ENCODE results near the gene TBC1D22A.

TBC1D22A gene

DNA sequence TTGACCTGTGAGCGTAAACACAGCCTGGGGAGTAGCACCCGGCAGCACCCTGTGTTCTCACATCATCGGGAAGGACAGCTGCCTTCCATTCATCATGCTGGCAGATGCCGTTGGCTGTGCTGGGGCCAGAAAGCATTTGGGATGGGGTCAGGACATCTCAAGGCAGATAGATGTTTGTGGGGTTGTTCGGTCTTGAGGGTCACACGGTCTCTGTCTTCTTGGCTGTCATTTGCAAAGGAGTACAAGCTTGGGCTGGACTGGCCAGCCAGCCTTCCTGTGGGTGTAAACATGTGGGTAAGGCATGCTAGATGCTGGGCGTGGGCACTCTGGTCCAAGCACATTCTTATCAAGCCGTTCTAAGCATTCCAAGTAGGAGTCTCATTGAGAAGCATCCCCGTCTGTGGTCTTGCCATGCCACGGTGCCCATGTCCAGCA lies 81.4 kb downstream of the TBC1D22A start:
- no peak for DNase-seq

DNA sequence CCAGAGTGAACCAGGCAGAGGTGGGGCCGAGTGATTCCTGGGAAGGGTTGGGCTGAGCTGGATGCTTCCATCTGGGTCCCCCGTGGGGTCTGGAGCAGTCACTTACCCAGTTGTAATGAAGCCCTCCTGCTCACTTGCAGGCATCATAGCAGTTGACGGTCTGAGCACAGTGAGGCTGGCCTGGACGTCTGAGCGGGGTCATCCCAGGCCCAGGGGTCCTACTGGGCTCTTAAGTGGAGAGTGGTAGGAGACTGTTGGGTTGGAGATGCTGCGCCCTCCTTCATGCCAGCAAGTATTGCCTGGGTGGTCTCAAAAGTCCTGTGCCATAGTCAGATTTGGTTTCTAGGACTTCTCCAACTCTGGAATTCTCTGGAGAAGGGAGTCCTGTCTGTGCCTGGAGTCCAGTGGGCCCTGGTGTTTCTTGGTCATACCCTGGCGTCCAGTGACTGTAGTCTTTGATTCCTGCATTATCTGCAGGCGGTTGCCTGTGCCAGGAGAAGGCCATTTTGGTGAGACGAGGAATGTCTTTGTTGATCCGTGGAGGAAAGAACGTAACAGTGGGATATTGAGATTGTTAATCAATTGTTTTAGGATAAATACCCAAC lies 82.3 kb downstream of the TBC1D22A start:
- DNase-seq = no peak

DNA sequence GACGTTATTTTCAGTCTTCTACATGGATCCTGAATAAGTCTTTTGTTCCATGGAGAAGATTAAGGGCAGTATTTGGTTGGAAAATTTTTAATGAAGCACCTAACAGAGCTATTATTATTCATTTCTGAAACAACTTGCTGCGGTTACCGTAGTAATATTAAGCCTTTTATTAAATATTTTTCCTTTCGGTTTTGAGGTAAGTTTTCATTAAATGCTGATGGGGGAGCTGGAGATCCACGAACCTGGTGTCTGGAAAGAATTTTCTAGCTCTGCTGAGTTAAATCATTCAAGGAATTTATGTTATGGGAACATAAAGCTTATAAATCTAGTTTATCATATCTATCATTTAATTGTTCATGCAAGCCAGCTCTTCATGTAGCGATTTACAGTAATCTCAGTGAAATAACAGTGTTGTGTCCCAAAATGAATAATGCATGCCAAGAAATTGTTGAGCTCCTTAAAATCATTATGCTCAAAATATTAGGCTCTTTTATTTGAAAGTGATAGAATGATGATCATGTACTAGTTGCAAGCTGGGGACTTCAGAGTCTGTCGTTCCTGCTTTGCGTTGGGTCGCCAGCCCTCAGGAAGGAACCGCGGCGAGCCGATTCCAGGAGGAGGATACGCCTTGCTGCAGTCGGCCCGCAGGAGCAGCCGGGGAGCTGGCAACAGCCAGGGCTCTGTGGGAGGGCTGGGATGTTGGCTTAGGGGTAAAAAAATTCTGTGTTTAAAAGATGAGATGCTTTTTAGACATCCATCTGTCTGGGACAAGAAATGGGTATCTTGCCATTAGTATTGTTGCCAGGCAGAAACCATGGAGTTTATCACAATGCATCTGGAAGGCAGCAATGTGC lies 83.1 kb downstream of the TBC1D22A start:
- no peak for DNase-seq

DNA sequence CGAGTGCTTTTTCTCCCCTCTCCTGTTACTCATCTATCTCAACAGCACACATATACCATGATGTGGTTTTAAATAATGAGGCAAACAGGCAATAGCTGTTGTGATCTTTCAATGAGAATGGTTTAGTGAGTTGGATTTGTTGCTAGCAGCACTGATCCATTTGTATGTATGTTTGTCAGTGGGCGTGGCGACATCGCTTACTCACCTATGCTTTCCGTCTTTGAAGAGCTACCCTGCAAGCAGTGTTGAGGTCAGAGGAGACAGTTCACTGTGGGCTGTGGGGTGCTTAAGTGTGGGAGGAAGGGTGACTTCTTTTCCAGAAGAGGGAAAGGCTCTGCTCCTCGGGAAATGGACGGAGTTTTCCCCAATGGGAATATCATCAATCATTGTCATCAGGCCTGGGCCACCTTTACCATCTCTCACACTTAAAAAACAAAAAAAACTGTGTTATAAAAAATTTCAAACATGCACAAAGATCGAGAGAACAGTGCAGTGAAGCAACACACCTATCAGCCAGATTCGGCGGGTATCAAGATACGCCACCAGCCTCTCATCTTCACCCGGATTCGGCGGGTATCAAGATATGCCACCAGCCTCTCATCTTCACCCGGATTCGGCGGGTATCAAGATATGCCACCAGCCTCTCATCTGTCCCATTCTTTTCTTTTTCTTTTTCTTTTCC lies 83.8 kb downstream of the TBC1D22A start:
- no peak for DNase-seq

DNA sequence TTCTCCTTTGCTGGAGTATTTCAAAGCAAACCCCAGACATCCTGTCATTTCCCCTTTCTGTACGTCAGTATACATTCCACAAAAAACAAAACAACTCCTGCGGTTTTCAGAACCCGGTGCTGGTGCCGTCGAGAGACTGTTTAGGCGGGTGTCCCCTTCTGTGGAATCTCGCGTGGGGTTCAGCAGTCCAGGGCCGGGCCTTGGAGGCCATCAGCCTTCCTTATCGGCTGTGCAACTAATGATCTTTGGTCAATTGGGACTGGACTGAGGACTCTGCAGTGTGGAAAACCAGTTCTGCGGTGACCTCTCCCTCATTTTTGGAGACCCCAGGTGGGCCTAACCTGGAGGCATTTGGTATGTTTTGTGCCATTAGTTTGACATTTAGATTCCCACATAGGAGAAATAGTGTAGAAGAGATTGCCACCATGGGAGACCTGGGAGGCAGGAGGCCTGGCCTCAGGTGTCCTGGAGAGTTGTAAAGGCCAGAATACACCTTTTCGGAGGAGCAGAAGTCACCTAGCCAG lies 84.4 kb downstream of the TBC1D22A start:
- no peak for DNase-seq

DNA sequence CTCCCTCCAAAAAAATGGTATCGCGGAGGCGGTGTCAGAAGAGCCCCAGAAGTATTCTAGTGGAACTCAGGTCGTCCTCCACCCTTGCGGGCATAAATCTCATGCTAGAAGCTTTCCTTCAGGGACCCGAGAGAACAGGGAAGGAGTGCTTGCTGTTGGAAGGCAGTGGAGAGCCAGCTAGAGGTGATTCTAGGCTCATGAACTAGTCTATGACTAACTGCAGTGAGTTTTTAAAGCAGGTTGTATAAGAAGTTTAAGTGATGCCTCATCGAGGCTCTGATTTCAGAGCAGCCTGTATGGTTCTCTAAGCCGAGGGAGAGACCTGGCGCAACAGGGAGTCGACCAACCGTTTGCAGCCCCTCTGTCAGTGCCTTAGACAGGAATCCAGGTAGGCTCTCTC lies 85.7 kb downstream of the TBC1D22A start:
- DNase-seq = no peak

DNA sequence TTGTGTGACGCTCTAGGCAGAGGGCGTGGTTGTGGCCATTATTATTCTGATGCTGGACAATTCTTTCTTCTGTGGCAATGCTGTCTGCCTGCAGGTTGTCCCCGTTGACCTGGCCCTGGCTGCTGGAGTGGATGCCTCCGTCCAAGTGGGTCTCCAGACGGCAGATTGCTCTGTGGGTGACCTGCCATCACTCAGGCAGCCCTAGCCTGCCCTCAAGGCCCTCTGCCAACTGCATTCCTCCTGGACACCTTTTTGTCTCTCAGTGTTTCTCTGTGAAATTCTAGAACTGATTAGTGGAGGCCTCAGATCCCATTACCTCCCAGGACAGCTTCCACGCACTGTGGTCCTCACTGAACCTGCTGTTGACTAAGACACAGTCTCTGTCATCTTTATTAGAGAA lies 86.7 kb downstream of the TBC1D22A start:
- no peak for DNase-seq

DNA sequence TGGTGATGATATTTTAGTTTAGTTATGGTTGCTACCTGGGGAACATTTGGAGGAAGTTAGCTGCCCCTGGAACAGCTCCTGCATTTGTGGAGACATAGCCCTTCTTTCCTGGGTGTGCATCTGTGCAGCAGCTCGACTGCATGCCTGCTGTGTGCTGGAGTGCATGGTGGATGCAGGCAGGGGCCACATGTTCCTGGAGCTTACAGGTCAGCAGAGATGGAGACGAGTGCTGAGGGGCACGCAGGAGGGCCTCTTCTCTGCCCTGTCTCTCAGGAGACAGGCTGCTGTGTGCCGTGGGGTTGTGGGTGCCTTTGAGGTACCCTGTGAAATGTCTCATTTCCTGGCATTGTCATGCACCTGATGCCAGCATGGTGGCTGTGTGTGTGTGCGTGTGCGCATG lies 87.5 kb downstream of the TBC1D22A start:
- DNase-seq = no peak

DNA sequence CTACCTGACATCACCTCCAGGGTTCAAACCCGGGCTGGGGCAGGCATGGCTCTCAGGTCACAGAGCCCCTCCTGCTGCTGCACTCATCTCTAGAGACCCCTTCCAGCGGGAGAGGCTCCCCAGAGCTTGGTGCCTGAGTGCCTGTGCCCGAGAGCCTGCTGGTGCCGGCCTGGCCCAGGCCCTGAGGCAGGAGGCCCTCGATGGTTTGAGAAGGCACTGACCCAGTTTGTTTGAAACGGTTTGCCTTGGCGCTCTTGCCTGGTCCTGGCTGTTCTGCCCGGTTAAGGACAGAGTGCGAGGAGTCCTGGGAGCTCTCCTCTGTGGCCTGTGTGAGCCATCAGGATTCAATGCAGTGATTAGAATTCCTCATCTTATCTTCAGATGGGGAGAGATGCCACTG lies 88.9 kb downstream of the TBC1D22A start:
- DNase-seq = no peak

DNA sequence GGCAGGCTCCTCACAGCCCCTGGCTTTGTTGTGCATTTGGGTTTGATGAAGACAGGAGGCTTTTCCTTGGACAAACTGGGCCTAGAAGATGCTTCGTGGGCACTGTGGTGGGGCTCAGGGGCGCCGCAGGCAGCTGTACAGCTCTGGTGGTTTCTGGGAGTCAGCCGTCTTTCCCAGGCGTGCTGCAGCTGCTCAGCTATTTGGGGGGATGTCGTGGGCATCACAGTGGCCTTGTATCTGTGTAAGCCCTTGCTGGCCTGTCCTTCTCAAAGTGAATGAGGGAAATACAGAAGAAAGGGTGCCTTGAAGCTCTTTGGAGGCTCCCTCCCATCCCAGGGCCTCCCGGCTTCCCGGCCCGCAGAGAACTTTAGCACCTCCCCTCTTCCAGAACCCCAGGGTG lies 89.5 kb downstream of the TBC1D22A start:
- DNase-seq = no peak

DNA sequence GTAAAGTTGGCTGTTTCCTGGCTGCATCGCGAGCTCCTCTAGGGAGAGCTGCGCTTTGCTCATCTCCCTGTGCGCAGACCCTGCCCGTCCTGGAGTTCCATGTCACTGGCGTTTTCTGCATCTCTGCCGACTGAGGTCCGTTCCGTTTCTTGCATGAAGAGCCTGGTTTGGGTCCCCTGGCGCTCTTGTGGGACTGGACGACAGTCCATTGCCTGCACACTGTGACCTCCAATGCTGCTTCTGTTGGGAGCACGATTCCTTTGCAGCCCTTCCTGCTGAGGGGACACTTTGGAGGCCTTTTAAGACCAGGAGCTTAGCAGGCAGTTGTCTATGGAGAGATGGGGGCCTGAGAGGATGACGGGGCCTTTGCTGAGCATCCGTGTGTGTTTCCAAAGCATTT lies 90.3 kb downstream of the TBC1D22A start:
- DNase-seq = no peak

DNA sequence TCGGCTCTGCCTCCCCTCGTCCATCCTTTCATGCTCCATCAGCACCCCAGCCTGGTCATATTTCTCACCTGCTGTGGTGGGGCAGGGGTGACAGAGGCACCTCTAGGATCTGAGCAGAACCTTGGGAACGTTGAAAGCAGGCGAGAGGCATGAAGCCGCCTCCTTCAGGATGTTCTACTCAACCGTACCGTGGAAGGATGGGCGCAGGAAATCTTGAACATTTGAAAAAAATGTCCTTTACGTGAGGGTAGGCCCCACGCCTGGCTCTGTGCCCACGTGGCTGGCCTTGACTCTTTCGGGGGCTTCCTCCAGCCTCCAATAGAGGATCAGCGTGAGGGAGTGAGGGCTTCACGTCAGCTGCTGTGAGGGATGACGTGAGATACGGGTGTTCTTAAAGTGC lies 90.7 kb downstream of the TBC1D22A start:
- DNase-seq = no peak

DNA sequence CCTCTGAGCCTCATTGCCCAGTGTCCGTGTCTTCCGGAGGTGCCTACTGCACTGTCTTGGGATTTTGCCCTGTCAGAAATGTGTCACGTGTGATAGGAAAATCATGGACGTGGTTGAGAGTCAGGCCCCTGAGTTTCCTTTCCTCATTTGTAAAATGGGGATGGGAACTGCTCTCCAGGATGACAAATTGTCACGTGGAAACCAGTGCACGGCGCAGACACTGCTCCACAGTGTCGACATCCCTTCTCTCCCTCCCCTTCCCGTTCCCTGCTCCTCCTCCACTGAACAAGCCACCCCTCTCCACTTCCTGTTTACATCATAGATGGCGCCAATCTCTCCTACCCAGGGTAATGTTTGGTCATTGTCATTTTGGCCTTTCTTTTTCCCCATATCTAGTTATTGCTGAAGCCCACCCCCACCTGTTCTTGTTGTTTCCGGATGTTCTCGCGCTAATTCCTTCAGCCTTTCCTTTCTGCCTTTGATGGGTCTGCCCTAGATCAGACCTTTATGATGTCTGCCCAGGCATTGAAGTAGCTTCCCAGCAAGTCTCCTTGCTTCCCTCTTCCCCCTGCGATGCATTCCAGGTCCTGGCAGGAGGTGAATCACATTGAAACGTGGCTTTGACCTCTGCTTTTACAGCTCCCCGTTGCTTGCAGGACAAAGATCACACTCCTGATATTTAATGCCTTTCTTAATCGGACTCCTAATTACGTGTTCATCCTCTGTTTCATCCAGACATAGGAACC lies 91.8 kb downstream of the TBC1D22A start:
- DNase-seq = no peak

DNA sequence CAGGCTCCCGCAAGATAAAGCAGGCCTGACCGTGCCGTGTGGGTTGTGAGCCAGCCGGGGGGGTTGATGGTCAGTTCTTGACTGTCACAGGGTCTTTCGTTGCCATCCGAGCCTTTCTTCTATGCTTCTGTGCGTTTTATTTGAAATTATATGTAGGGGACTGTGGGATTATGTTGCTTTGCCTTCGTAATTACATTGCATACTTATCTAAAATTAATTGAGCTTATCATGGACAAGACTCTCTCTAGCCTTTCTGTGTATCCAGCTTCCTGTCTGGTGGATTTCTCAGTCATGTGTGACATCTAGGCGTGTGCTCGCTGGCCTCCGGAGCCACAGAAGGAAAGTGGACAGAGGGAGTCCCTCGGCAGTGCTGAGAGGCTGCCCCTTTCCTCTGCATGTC lies 93.2 kb downstream of the TBC1D22A start:
- DNase-seq = no peak

DNA sequence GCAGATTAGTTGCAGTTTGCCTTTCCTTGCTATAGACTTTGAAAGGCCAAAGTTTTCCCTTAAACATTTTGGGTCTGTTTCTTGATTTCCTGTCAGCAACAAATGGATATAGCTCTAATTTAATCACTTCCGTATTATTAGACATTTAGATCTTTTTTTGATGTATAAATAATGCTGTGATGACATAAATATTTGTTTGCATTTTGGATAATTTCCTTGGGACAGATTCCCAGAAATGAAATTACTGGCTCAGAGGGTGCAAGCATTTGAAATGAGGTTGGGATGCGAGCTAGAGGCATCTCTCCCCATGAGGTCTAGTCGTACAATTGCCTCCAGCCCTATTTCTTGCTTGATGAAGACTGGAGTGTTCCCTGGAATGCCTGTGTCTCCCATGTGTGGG lies 94.2 kb downstream of the TBC1D22A start:
- DNase-seq = no peak

DNA sequence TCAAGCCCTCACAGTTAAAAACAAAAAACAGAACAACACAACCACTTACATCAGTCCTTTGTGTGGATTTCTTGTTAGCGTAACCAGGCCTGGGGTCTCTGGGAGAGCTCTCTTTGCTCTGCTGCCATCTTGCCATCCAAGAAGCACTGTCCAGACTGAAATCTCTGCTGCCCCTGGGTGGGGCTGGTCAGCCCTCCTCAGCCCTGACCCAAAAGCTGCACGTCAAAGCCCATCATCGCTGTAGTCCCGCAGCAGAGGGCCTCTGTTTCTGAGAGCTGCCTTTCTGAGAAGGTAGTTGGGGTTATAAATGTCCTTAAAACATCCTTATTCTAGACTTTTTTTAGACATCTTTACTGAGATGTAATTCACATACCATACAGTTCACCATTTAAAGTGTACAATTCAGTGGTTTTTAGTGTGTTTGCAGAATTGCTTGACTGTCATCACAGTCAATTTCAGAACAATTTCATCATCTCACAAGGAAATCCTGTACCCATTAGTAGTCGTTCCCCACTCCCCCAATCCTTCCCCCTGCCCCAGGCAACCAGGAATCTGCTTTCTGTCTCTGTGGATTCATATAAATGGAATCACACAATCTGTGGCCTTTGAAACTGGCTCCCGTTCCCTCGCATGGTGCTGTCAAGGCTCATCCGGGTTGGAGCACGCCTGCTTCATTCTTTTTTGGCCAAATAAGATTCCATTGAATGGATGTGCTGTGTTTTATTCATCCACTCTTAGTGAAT lies 94.9 kb downstream of the TBC1D22A start:
- DNase-seq = no peak

DNA sequence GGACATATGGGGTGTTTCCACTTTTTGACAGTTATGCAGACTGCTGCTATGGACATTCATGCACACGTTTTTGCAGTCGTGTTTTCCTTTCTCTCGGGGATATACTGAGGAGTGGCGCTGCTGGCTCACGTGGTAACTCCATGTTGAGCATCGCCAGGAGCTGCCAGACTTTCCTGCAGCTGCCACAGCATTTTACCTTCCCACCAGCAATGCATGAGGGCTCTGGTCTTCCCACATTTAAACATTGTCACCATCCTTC lies 95.4 kb downstream of the TBC1D22A start:
- DNase-seq = no peak

DNA sequence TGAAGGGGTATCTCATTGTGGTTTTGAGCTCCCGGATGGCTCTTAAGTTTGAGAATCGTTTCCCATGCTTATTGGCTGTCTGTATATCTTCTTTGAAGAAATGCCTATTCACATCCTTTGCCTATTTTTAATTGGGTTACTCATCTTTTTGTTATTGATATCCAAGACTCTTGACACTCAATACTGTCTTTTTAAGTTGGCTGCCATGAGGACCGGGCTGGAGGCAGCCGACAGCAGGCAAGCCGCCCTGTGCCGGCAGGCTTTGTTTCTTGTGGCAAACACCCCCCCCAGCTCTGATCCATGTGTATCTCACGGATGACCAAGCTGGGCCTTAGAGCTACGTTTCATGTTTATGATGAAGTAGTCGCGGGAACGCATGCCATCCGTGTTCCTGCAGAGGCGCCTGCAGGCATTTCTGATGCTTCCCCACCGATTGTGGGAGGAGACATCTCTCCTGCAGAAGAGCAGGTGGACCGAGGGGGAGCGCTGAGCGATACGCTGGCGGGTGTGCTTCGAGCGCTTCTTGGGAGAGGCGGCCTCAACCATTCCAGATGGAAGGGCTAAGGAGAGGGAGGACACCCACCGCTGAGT lies 95.8 kb downstream of the TBC1D22A start:
- no peak for DNase-seq

DNA sequence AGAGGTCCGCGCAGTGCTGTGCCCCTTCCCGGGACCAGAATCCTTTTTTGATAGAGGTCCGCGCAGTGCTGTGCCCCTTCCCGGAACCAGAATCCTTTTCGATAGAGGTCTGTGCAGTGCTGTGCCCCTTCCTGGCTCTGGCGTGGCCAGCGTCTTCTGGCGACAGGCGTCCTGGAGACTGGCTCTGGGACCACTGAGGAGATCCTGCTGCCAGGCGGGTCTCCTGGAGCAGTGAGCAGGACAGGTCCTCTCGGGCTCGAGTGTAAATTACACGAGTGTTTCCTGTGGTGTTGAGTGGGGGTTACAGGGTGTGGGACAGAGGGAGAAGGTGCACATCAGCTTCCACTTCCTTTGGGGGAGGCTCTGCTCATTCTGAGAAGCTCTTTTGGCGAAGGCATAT lies 98.1 kb downstream of the TBC1D22A start:
- DNase-seq = no peak

DNA sequence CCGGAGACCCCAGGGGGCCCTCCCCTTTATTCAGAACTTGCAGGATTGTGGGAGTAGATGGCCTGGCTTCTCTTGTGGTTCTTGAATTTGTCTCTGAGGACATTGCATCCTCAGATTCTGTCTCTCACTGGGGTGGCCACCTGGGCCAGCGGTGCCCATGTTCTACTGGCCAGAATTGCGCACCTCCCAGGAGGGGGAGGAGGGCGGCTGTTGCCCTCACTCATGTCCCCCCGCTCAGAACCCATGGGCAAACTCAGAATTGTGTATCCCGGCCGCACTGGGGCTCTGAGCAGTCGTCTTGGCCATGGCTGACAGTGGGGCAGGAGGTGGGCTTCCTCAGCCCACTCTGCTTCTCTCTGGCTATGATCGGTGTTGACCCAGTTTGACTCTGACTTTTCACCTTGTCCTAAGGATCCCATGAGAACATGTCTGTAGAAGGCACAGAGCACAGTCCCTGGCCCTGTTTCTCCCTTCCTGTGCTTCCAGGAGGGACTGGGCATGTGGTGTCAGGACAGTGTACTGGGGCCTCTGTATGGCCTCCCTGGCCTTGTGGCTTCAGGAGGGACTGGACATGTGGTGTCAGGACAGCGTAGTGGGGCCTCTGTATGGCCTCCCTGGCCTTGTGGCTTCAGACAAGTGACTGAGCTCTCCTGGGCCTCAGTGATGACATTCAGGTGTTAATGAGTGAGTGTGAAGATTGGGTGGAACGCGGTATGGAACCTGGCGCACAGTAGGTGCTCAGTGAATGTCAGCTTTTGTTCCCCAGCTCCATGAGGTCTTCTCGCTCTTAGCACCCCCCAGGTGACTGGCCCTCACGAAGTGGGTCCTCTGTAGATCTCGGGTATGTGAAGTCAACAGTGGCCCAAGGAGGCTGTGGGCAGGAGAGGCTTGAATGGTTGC lies 99.3 kb downstream of the TBC1D22A start:
- DNase-seq = no peak

All from NCI-H2029 (cell line).